Fibroblast of skin of left biceps (primary cell): Measurements from ENCODE around the gene TBX19.

Experiments used
- DNase-seq, 2 experiments: peaks; one replicate each; pipeline ENCODE4 v3.0.0-alpha.2; 2013; ENCODE audit warnings: low read depth in 2 of 2

Gene TBX19

DNA sequence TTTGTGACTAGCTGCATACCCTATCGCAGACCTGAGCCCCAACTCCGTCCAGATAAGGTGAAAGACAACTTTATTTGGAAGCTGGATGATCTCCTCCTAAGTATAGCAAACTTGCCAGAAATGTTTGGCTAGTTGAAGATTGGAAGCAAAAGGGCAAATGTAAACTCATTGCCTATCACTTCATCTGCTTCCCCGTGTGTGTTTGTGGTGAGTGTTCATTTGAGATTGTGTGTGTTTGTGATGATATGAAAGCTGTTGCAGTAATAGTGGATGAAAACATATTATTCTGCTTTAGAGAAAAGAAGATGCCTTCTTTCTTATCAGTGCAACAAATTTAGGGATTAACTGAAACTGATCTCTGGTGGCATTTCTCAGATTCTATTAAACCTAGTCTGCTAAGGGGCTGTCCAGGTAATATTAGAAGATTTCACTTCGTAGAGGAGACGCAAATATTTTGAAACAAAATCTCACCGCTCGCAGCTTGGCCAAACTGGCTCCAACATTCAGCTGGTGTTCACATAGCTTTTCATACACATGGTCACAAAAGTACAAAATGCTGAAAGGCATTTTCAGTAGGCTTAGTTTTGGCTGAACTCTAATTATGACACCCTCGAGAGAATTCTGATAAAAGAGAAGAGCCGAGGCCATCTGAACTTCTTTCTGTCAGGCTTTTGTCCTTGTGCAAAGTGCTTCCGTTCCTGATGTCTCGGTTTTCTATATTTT, 1.1 kb downstream of the TBX19 start:
- DNase-seq: no peak

DNA sequence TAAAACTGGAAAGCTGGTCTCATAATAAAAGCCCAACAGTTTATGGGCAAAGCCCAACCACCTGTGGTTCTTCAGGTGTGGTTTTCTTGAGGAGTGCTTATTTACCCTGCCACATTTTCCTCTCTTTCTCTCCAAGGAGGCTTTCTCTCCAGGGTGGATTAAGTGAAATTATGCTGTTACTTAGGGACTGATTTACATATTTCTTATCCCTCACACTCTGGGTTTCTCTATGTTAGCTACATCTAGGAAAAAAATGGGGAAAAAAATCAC, 4.8 kb downstream of the TBX19 start:
- no peak for DNase-seq

DNA sequence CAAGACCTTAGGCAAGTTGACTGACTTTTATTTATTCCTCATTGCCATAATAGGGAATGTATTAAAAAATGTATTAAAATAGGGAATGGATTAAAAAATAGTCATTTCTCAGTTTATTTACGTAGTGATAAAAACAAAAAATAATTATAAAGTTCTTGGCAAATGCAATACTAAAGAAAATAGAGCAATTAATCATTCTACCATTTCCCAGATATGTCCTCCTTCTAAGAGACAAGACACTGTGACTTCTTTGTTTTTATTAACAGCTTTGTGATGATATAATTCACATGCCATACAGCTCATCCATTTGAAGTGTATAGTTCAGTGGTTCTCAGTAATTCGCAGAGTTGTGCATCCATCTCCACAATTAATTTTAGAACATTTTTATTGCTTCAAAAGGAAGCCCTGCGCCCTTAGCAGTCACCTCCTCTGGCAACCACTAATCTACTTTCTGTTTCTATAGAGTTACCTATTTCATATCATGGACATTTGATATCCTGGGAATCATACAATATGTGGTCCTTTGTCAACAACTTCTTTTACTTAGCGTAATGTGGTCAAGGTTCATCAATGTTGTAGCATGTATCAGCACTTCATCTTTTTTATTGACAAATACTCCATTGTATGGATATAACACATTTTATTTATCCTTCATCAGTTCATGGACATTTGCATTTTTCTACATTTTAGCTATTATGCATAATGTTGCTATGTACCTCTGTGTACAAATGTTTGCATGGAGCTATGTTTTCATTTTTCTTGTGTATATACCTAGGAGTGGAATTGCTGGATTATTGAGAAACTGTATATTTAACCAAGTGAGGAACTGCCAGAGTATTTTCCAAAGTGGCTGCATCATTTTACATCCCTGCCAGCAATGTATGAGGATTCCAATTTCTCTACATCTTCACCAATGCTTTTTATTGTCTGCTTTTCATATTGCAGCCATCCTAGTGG, 5.6 kb downstream of the TBX19 start:
- no peak for DNase-seq

DNA sequence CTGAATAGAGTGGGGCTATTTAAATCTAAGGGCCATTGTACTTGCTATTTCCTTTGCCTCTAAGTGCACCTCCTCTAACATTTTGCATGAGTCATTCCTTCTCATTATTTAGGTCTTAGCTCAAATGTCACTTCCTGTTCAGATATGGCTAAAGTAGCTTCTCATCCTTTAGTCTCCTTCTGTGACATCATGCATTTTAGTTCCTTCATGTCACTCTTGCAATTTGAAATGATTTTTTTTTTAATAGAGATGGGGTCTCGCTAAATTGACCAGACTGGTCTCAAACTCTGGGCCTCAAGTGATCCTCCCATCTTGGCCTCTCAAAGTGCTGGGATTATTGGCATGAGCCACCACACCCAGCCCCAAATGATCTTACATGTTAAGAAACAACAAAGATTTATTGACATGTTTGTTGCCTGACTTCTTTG, 6.6 kb downstream of the TBX19 start:
- DNase-seq: no peak

DNA sequence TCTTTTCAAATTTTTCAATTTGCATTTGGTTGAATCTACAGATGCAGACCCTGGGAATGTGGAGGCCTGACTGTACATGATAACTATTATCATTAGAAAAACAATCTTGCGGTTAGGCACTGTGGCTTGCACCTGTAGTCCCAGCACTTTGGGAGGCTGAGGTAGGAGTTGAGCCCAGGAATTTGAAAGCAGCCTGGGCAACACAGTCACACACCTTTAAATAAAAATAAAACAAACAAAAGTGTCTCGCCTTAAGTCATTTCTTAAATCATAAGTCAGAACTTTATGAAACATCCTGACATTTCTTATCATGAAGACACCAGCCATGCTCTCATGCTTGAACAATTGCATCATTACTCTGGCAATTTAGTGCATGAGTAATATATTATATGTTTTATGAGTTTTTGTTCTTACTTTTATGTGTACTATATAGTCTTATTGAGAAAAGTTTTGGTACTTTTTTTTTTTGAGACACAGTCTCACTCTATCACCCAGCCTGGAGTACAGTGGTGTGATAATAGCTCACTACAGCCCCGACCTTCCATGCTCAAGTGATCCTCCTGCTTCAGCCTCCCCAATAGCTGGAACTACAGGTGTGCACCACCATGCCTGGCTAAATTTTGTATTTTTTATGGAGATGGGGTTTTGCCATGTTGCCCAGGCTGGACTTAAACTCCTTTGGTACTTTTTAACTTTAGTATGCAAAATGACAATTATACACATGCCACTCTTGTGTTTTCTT, 7.8 kb downstream of the TBX19 start:
- DNase-seq: no peak

GRCh38 chr1:168291222-168291837, 10.7 kb downstream of the TBX19 start:
- no peak for DNase-seq

GRCh38 chr1:168293356-168293755, 12.7 kb downstream of the TBX19 start:
- DNase-seq: no peak

DNA sequence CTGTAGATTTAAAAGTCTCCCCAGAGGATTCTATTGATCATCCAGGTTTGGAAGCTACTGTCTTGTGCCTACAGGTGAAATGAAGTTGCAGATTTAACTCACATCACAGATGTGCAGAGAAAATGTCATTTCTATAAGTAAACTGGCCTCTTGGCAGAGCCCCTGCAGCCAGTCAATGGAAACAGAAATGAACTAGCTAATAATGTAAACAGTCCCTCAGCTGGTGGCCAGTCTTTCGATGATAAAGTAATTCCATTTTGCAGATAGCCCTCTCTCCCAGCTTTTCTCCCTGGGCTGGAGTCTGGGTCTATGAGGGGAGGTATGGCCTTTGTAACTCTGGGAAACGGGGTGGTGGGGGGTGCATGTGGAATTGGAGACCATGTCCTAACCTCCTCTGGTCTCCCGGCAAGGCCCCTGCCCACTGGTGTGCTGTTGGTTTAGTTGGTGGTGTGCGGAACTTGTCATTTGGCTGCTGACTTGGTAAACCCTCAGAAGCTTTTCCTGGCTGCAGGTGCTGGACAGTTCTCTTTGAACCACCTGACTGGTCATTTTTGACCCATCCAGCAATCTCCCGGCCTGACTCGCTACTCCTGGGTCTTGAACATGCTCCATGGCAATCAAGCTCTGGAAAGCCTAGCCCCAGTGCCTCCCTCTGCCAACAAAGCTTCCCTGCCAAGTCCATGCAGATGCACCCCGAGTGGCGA, 14.9 kb downstream of the TBX19 start:
- no peak for DNase-seq

DNA sequence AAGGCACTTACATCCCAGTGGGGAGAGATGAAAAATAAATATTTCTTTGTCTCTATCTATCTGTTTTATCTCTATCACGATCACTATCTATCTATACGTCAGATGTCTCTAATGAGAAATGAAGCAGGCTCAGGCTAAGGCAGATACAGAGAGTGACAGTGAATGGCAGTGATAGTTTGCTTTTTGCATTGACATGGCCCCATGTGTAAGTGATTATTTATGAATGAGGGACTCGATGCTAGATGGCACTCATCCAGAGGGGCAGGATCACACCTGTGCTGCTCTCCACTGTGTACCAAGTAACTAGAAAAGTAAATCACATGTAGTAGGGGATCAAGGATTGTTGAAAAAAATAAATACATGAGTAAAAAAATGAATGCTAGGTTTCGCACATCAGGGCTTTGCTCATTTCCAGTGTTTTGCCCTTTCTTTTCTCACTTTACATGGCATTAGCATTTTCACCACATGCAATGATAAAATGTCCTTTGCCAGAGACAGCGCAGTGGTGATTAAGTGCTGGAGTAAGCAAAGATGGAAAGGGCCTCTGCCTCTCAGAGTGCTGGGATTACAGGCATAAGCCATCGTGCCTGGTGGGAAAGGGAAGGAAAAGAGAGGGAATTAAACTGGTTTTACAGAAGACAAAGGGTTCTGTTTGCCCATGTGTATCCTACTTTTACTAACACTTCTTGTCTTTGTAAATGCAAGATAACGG, 16.5 kb downstream of the TBX19 start:
- no peak for DNase-seq

DNA sequence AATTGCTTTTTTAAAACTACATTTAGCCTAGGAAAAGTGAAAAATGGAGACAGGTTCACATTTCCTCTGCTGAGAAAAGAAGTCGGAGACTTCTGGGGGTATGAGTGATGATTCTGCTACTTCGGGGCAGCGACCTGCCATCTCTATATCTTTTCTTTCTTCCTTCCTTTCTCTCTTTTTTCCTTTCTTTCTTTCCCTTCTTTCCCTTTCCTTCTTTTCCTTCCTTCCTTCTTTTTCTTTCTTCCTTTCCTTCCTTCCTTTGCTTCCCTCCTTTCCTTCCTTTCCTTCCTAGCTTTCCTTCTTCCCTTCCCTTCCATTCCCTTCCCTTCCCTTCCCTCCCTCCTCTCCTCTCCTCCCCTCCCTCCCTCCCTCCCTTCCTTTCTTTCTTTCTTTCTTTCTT, 17.8 kb downstream of the TBX19 start:
- no peak for DNase-seq

DNA sequence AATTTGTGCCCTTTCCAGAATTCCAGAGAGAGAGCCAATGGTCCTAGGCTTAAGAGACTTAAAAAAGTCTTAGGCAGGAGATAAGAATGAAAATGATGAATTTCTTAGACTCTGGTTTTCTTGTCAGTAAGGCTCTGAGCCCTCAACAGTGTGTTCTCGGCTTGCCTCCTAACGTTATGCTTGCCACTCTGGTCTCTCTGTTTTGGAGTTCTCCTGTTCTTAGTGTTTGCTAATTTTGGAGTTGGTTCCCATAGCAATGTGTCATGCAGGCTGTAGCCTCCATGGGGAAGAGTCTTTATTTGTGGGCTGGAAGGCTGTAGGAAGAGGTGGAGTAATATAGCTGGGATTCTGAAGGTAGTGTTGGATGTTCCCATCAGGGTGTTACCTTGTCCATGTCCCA, 19.9 kb downstream of the TBX19 start:
- no peak for DNase-seq

DNA sequence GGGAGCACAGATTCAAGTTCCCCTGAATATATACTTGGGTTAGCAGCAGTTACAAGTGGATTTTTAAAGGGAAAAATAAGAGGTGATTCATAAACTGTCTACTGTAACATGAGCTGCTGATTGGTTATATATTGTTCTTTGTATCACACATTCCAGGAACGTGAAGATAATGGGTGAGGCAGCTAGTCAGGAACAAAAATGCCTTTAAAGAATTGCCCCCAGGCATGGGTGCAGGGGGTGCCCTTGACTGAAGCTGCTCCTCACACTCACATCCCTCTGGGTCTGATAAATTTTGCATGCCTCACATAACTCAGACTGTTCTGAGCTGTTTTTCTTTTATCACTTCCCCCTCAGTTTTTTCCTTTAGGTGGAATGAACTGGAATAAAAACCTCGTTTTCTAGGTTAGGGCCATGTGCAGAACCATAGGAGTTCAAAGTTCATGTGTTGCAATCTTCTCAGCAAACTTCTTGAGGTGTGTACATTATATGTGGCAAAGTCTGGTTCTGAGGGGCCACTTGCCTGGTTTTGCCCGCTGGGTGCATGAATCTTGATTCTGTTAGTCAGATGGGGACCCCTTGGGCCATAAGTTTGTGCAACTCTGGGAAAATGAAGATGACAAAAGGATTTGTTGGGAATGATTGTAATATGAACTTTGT, 21.1 kb downstream of the TBX19 start:
- DNase-seq: peak; percentile 28 to 32

DNA sequence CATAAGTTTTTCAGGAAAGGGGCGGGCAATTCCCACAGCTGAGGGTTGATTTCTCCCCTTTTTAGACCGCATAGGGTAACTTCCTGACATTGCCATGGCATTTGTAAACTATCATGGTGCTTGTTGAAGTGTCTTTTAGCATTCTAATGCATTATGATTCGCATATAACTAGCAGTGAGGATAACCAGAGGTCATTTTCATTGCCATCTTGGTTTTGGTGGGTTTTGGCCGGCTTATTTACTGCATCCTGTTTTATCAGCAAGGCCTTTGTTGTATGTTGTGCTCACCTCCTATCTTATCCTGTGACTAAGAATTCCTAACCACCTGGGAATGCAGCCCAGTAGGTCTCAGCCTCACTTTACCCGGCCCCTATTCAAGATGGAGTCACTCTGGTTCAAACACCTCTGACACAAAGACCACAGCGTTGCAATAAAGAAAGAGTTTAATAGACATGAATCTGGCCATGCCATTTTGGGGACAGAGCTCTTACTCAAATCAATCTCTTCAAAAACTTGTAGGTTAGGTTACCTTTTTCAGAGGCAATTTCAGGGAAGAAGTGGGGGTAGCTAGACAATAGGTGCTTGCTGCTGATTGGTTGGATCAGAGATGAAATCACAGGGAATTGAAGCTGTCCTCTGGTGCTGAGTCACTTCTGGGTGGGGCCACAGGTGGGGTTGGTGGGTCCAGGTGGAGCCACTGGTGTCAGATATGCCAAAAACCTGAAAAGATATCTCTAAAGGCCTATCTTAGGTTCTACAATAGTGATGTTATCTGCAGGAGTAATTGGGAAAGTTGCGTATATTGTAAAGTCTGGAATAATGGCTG, 23.3 kb downstream of the TBX19 start:
- no peak for DNase-seq

- no peak for DNase-seq
These were observed 24.2 kb downstream of the TBX19 start for GRCh38 chr1:168304865-168305264.

DNA sequence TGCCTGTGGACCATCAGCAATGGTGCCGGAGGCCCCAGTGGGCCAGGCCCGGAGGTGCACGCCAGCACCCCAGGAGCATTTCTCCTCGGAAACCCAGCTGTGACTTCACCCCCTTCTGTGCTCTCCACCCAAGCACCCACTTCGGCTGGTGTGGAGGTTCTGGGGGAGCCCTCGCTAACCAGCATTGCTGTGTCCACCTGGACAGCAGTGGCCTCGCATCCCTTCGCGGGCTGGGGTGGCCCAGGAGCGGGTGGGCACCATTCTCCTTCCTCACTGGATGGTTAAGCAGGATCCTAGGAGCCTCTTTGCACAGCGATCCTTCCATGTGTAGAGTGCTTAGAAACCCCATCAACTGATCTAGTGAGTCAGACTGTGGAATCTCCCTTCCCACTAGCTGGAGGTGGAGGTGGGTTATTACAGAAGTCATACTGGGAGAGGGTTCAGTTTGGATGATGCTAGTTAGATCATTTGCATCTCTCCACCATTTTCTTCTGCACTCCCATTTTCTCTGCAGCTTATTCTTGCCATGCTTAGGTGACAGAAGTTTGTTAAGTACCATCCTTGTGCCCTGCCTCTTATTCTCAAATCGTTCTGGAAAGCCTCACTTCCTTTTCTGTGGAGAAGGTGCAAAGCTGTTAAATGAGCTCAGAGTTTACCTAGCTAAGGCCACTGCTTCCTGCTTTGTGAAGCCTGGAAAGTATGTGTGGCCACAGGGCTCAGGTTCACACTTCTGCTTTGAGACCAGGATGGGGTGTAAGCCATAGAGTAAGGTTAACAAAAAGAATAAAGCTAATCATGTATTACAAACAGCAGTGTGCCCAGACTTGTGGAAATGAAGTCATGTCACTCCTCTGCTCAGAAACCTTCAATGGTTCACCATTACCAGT, 32.3 kb downstream of the TBX19 start:
- DNase-seq: no peak

DNA sequence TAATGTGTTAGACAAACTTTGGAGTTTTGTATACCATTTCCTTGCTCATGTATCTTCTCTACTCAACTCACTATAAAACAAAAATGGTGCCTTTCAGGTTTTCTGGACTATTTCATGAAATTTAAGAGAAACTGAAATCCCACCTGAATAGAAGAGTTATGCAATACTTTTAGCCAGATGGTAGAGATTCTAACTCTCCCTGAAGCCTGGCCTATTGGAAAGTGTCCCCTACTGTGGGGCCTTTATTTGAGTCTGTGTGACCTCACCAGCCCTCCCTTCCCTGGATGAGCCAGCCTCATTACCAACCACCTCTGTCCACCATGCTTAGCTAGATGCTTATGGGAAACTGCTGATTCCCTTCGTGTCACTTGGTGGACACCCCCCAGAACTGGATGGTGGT, 35.5 kb downstream of the TBX19 start:
- no peak for DNase-seq

- DNase-seq: no peak
These were observed 36.6 kb downstream of the TBX19 start for GRCh38 chr1:168317309-168317708.

DNA sequence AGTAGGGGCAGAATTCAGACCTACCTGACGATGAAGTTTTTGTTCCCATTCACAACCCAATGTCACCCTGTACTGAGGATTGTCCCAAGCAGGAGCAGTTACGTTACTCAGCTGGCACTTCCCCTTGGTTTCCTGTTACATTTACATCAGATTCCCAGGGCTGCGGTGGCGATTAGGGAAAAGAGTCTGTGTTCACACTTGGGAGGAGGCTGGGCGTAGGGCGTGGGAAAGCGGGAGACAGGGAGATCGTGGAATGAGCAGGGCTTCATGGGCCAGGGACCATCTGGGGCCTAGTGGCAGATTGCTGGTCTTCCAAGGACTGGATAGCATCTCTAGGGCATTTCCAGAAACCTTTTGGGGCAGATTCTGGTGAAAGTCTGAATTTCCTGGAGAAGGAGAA, 39.0 kb downstream of the TBX19 start:
- DNase-seq: no peak
